Skeletal muscle cell (primary cell): Measurements from ENCODE around the gene SETD4.
A peak's percentile ranks its signal among the peaks of the same experiment; 100 is the strongest.
"Not testable (repeated sequence)": the region's sequence is repeated elsewhere in the genome, so short reads cannot be mapped to it uniquely, and the experiment has no call there.

ENCODE experiments used
- DNase-seq: peaks from one replicate; pipeline ENCODE4 v3.0.0-alpha.2; 2010; ENCODE audit warnings: low read depth
- H3K4me3 ChIP-seq: 2 replicates; pipeline ENCODE4 v1.5.1; 2011; ENCODE audit warnings: low read depth, mild to moderate bottlenecking, control low read depth, low read length, moderate library complexity

The SETD4 gene

DNA sequence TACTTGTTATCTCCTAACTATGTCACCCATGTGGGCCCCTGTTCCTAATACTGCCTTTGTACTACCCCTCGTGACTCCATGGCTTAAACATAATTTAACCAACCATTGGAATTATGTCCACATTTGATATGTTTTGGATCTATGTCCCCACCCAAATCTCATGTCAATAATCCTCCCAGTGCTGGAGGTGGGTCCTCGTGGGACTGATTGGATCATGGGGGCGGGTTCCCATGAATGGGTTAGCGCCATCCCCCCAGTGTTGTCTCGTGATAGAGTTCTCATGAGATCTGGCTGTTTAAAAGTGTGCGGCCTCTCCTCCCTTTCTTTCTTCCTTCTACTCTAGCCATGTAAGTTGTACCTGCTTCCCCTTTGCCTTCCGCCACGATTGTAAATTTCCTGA, 19.3 kb upstream of the SETD4 start:
- no peak overlapping the region for H3K4me3 ChIP-seq

DNA sequence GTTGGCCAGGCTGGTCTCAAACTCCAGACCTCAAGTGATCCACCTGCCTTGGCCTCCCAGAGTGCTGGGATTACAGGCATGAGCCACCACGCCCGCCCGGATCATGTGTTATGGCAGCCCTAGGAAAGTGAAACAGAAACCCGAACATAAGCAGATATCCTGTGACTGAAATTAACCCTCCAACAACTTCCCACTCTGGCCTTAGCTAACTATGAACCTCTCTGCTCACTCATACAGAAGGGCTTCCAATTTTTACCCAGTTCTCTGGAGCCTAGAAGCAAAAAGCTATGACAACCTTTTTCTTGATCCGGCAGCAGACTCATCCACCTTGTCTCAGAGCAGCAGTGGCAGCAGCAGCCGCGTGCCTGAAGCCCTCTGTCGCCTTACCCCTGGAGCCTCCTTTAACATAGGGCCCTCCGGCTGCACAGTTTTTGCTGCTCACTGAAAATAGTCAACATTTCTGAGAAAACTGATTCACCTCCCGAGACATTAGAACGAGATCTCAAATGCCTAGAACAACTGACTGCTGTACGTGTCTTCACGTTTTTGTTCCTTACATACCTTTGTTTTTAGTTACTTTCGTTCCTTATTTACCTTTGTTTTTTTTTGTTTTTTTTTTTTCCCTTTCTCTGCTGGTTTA, 18.8 kb upstream of the SETD4 start:
- H3K4me3 ChIP-seq: no peak overlapping the region
- DNase-seq: no peak

More for the DNA sequence above, 19.3 kb upstream of the SETD4 start:
- DNase-seq: no peak

DNA sequence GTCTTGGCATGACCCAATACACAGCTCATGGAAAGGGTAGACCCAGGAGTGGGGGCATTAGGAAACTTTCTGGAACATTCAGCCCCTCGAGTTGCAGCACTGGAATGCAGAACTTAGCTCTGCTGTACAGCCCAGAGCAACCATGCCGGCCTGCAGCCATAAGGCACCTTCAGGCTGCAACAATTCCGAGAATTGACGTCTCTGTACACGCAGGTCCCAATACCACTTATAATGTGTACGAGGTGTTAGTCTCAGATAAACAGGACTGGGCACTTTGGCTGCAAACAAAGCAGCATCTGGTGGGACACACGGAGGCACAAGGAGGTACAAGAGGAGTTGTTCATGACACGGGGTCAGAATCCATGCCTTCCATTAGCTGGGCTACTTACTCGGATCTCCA, 17.4 kb upstream of the SETD4 start:
- no peak for DNase-seq
- no peak overlapping the region for H3K4me3 ChIP-seq

DNA sequence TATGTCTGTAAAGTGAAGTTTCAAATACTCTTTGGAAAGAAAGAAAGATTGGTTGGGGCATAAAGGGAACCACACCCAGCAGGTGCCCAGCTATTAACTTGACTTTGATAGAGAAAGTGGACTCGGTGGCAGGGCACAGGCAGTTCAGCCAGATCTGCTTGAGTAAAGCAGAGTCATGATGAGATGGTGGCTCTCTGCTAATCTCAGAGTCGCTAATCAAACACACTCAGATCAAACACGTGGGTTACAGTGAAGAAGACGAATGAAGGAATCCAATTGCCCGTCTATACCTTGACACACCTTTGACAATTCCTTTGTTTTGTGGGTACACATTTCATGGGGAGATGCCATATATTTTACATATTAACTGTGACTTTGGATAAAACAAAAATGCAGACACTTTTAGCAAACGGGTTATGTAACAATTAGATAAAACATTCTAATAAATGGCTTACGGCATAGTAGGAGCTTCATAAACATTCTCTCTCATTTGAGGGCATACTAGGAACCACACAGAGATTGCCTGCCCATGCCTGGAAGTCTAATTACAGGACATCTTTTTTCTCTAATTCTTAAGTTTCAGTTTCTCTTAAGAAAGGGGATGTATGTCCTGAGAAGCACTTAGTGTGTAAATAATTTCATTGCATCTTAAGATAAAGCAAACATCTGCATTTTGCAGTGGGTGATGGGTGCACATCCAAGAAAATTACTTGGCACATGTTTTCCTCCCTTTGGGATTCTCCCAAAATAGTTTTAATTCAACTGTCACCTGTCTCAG, 16.7 kb upstream of the SETD4 start:
- no peak overlapping the region for H3K4me3 ChIP-seq
- DNase-seq: no peak

DNA sequence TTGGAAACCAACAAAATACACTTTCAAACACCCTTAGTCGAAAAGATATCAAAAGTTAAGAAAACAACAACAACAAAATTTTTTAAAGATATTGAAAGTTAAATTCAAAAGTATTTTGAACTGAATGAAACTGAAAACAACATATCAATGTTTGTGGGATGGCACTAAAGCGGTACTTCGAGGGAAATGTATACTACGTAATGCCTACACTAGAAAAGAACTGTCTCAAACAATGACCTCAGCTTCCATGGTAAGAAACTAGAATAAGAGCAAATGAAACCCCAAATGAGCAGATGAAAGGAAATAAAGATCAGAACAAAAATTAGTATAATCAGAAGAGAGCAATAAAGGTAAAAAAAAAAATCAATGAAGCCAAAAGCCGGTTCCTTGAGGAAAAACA, 15.6 kb upstream of the SETD4 start:
- no peak overlapping the region for H3K4me3 ChIP-seq
- DNase-seq: no peak

DNA sequence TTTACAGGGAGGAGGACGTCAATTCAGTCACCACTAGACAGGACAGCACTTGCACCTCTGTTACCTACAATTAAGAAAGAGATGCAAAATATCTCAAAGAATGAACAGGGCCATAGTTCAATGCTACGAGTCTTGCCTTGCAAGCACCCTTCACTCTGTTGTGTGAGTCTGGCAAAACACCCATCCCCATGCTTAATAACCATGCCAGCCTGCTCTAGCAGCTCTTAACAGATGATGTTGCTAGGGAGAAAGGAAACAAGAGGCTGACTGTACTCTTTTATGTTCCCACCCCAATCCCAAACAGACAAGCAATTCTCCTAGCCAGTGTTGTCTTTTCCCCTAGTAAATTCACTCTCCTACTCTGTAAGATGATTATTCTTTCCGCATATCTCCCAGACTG, 14.8 kb upstream of the SETD4 start:
- DNase-seq: no peak
- H3K4me3 ChIP-seq: no peak overlapping the region

DNA sequence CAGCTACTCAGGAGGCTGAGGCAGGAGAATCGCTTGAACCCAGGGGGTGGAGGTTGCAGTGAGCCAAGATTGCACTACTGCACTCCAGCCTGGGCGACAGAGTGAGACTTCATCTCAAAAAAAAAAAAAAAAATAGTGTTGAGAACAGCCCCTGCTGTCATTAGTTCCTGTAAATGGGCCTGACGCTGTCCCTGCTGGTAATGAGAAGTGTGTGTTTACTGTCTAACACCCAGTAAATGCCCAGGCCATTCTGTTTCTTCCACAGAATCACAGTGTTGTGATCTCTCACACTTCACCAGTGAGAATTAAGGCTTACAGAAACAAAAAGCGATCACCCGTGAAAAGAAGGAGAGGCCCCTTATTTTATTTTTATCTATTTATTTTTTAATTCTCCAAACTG, 13.6 kb upstream of the SETD4 start:
- DNase-seq, H3K4me3 ChIP-seq: not testable (repeated sequence)

DNA sequence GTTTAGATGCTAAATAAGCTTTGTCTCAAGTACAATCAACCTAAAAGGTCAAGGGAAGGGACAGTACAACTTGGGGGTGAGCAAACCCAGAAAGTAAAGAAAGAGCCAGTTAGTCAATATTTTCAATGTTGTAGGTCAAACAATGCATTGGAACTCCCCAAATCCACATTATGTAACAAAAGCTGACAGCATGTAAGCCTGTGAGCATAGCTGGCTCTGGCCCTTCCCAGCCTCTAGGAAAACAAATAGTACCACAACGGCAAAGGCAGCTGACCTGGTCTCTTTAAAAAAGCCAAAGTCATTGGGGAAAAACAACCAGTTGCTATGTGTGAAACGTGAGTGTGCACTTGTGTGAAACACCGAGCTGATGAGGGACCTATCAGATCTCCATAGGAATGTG, 12.9 kb upstream of the SETD4 start:
- no peak for DNase-seq
- H3K4me3 ChIP-seq: no peak overlapping the region

DNA sequence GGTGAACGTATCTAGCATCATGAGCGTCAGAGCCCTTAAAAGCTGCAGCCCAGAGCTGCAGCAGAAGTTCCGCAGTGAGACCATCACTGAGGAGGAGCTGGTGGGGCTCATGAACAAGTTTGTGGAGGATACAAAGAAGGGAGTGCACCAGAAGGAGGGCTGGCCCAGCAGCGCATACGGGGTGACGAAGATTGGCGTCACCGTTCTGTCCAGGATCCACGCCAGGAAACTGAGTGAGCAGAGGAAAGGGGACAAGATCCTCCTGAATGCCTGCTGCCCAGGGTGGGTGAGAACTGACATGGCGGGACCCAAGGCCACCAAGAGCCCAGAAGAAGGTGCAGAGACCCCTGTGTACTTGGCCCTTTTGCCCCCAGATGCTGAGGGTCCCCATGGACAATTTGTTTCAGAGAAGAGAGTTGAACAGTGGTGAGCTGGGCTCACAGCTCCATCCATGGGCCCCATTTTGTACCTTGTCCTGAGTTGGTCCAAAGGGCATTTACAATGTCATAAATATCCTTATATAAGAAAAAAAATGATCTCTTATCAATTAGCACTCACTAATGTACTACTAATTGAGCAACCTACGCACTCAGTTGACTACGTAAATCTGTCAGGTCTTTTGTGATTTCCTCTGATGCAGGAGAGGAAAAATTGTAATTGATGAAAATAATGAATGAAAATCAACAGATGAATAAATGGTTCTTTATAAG, 12.3 kb upstream of the SETD4 start:
- H3K4me3 ChIP-seq: no peak overlapping the region
- DNase-seq: no peak

DNA sequence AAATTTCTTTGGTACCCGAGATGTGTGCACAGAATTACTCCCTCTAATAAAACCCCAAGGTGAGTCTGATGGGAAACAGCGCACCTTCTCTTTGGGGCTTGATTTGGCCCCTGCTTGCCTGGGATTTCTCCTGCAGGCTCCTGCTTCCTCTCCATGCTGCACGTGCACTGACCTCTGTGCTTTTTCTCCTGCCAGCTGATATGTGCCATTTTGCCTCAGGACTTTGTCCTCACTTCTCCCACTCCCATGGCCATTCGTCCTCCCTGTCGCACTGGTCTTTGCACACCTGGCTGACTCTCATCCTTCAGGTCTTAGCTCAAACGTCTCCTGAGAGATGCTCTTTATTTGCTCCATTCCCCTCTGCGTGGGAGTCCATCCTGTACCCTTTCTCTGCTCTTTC, 10.7 kb upstream of the SETD4 start:
- DNase-seq: no peak
- H3K4me3 ChIP-seq: peak overlapping the region; percentile 27

DNA sequence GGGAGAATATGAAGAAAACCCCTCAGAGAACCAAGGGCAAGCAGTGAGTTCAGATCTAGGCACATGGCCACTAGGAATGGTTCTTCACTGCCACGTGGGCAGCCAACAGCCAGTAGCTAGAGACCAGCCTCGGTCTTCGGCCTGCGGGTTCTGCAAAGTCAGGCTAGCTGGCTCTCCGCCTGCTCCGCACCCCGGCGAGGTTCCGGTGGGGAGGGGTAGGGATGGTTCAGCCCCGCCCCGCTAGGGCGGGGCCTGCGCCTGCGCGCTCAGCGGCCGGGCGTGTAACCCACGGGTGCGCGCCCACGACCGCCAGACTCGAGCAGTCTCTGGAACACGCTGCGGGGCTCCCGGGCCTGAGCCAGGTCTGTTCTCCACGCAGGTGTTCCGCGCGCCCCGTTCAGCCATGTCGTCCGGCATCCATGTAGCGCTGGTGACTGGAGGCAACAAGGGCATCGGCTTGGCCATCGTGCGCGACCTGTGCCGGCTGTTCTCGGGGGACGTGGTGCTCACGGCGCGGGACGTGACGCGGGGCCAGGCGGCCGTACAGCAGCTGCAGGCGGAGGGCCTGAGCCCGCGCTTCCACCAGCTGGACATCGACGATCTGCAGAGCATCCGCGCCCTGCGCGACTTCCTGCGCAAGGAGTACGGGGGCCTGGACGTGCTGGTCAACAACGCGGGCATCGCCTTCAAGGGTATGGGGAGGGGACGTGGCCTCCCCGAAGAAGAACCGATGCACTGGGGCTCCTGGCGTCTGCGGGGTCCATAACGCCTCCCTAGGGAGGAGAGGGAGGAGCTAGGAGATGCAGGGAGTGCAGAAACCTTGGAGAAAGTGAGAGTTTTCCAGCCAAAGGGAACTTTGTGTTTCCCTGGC, 9.6 kb upstream of the SETD4 start, which contains the start of gene CBR1:
Gene CBR1, plus strand, starts transcription at position 312 of the 871 bp plus-strand sequence. Its CDS starts 92 bp downstream, at position 404.
- peak within 1 kb of the TSS; percentile 73 for H3K4me3 ChIP-seq
- DNase-seq: peak; percentile 82

DNA sequence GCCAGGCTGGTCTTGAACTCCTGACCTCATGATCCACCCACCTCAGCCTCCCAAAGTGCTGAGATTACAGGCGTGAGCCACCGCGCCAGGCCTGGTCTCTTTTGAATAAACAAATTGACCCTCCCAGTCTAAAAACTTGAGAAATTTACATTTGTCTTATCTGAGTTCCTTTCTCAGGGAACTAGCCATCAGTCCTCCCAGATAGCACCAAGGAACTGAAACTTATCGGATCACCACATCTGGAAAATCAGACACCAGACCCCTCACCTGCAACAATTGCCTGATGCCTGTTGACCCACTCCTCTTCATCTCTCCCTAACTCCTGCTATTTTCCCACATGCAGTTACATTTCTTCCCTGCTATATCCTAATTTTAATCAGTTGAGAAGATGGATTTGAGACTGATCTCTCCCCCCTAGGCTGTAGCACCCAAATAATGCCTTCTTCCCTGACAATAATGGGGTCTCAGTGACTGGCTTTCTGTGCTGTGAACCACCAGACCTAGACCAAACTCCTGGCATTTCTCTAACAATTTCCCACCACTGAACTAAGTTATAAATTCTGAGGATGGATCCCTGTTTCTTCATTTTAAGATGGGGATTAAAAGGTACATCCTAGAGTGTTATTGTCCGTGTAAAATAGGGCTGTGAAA, 8.5 kb upstream of the SETD4 start:
- no peak for DNase-seq
- H3K4me3 ChIP-seq: no peak overlapping the region

DNA sequence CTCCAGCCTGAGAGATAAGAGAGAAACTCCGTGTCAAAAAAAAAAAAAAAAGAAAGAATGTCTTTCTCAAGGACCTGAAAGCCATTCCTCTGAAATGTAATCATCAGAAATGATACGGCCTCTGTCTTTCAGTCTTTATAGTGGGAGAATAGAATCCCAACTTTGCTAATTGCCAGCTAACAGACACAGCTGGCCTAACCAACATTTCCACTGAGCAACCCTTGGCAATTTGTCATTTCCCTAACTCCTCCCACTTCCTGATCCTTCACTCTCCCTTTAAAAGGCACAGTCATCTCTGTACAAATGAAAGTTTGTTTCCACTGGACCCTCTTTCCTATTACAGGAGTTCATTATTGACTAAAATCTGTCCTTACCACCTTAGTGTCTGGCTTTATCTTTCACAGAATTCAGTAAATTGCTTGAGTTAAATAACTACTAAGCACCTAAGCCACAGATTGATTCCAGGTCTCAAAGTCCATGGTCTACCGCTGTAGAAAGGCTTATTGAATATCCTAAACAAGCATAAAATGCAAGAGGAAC, 5.2 kb upstream of the SETD4 start:
- DNase-seq: no peak
- H3K4me3 ChIP-seq: no peak overlapping the region

DNA sequence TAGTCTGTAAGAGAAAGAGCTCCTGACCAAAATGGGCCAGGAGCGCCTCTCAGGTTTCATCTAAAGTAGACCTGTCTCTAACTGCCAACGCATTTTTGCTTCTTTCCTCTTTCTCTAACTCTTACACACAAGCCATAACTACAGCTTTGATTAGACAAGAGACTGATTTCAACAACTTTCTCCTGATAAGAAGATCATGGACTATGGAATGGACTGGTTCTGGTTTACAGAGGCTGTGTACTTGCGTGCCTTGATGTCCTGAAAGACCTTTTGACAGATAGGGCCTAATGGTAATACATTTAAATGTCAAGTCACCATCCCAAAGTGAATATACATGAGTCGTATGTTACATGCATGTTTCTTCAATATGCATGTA, 3.7 kb upstream of the SETD4 start:
- DNase-seq: no peak
- no peak overlapping the region for H3K4me3 ChIP-seq

DNA sequence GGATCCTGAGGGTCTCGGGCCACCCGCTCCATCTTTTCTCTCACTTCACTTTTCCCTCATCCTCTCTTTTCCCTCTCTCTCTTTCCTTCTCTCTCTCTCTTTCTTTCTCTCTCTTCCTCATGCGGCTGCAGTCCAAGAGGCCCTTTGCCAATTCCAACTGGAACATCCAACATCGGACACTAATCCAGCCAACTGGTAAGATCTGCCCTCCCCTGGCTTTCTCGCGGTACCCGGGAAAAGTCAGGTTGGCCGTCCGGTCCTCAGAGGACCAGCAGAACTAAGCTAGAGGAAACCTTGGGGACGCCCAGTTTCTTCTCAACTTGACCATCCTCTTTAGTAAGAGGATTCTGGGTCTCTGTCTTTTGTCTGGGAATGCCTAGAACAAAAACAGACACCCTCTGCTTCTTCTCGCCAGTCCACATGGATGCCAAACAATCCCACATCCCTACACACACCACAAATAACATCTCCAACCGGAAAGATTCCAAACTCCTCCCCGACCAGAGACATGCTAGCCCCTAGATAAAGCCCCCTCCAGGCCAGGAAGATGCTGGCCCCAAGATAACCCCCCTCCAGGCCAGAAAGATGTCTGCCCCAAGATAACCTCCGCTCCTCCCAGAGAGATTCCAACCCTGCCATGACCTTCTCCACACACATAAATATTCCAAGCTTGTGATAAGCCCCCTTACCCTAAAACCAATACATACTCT, 3.2 kb upstream of the SETD4 start:
- H3K4me3 ChIP-seq: no peak overlapping the region
- no peak for DNase-seq

DNA sequence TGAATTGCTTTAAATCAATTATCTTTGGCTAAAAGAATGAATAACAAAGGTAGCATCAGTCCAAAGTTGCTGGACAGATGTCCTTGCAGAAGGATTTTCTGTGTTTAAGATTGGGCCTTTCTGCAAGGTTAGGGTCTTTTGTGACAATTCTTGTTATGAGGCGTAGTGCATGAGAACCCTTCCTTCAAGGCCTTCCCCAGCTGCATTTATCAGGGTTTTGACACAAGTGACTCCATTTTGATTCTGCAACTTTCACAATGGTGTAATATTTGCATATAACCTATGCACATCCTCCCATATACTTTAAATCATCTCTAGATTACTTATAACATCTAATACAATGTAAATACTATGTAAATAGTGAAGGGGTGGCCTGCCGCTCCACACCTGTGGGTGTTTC, 1.1 kb upstream of the SETD4 start:
- no peak overlapping the region for H3K4me3 ChIP-seq
- no peak for DNase-seq

DNA sequence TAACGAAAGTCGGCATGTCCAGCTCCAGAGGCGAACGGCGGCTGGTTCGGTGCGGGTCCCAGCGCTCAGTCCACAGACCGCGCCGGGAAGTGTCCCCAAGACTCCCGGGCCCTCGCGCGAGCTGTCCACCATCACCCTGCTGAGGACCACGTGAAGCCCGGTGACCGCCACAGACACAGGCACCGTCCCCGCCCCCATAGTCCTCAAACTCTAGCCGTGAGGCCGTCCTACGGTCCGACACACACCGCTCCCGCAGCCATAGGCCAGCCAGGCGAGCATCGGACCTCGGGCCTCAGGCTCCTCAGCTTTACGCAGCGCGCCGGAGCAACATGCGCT, 535 bp downstream of the SETD4 start:
- peak overlapping the region; percentile 95 for H3K4me3 ChIP-seq
- no peak for DNase-seq

DNA sequence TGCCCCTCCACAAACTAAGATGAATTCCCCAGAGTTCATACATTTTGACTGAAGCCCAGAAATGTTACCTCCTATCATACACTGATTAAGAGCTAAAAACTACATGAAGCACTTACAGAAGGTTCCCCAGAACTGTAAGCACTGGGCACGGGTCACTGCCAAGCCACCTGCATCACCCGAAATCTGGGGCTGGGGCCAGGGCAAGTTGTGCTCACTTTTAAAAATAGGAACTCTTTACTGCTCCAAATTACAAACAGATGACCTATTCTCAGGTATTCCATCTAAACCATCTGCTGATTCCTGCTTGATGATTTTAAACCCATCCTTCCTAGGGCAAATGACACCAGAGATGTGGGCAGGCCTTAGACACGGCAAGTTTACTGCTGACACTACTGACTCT, 4.8 kb downstream of the SETD4 start:
- DNase-seq: no peak

DNA sequence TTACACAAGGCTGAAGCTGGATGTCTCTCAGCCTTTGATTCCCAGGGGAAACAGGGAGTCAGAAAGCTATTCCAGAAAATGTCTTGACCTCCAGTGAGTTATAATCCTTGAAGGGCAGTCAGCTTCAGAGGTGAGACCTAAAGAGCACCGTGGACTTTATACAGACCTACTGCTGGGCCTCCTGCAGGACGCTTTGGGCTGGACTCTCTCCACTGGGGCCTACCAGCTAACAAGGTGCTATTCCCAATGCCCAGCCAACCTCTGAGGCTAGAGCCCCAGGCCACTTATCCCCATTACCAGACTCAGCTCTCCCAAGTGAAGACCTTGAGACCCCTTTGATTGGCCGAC, 6.6 kb downstream of the SETD4 start:
- no peak overlapping the region for H3K4me3 ChIP-seq
- no peak for DNase-seq

More for the DNA sequence above, 4.8 kb downstream of the SETD4 start:
- no peak overlapping the region for H3K4me3 ChIP-seq
